K562 (cell line): ENCODE data around the gene SUMF1. TPM values are rescaled to one million over a fixed set of nuclear protein-coding genes. Genes with fewer than 3 reads are reported as not detected.

ENCODE experiments used
- CC2D1A ChIP-seq: fragments of 450-650 bp; IDR thresholded peaks from 2 replicates; pipeline ENCODE4 v1.6.1; 2017; ENCODE audit warnings: mild to moderate bottlenecking
- FOXJ3 ChIP-seq: sonication (generic); formaldehyde crosslinking; IDR thresholded peaks from 2 replicates; pipeline ENCODE4 v1.4.0; 2020; ENCODE audit warnings: mild to moderate bottlenecking, missing genetic modification reagents
- HDAC1 ChIP-seq, 2 experiments: fragments of 450-650 bp; IDR thresholded peaks; 2 replicates each; pipeline ENCODE4 v1.6.1; 2016 to 2017; ENCODE audit warnings: inconsistent platforms in 1 of 2, mild to moderate bottlenecking in 1 of 2, moderate library complexity in 1 of 2
- HIVEP1 ChIP-seq: fragments of 250-450 bp; sonication (Bioruptor Pico); IDR thresholded peaks from 2 replicates; pipeline ENCODE4 v1.4.0; 2020; ENCODE audit warnings: mild to moderate bottlenecking
- LCOR ChIP-seq: sonication (generic); formaldehyde crosslinking; IDR thresholded peaks from 2 replicates; pipeline ENCODE4 v1.8.0; 2022; ENCODE audit warnings: mild to moderate bottlenecking, missing genetic modification reagents
- MCM5 ChIP-seq: fragments of 450-650 bp; IDR thresholded peaks from 2 replicates; pipeline ENCODE4 v1.6.1; 2016; ENCODE audit warnings: low read depth
- MIER1 ChIP-seq: fragments of 450-650 bp; IDR thresholded peaks from 2 replicates; pipeline ENCODE4 v1.6.1; 2016; ENCODE audit warnings: antibody characterized with exemption, mild to moderate bottlenecking, low read depth
- POLR2AphosphoS2 ChIP-seq: IDR thresholded peaks from 2 replicates; pipeline ENCODE4 v1.6.1; 2012; ENCODE audit warnings: low read length, improper control_type of control experiment
- TAF15 ChIP-seq: fragments of 200-400 bp; formaldehyde crosslinking; IDR thresholded peaks from 2 replicates; pipeline ENCODE4 v1.6.1; 2017; ENCODE audit warnings: mild to moderate bottlenecking, low read depth, low read length, moderate library complexity
- ZNF239 ChIP-seq: fragments of 250-450 bp; sonication (Bioruptor Pico); IDR thresholded peaks from 2 replicates; pipeline ENCODE4 v1.4.0; 2020; ENCODE audit warnings: mild to moderate bottlenecking
- polyA plus RNA-seq, 8 experiments: library from polyadenylated mRNA; depleted of rRNA in 4 of 8; stranded (reverse) in 5 of 8; unstranded in 3 of 8; fragments of >200 nt; fragmentation: Nextera tagmentation in 2 of 8; fragmentation: Illumina TruSeq in 1 of 8; extraction: Ambion mirVana in 2 of 8; extraction: Trizol in 1 of 8; gene quantifications; 2 replicates each; pipeline versions ENCODE4 v1.2.1 to v1.2.3, GENCODE V29; 2011 to 2014; ENCODE audit warnings: inconsistent platforms in 1 of 8, missing spikeins in 1 of 8
- total RNA-seq, 7 experiments: library from RNA; depleted of rRNA in 6 of 7; stranded (reverse); fragments of >200 nt in 6 of 7; fragmentation: Illumina TruSeq in 2 of 7; extraction: Trizol in 2 of 7; gene quantifications; 2 replicates each; pipeline versions ENCODE4 v1.2.1 to v1.2.3, GENCODE V29; 2011 to 2021; ENCODE audit warnings: low replicate concordance in 1 of 7
- TF ChIP-seq, protein P1 (sequence below), 2 experiments: fragments of 450-650 bp; IDR thresholded peaks; 2 replicates each; pipeline ENCODE4 v1.6.1; 2016; ENCODE audit warnings: mild to moderate bottlenecking in 2 of 2, borderline replicate concordance in 1 of 2, low read depth in 1 of 2, moderate library complexity in 1 of 2
- TF ChIP-seq, protein P2 (sequence below): fragments of 450-650 bp; formaldehyde crosslinking; IDR thresholded peaks from 2 replicates; pipeline ENCODE4 v1.4.0; 2020; ENCODE audit warnings: mild to moderate bottlenecking
- TF ChIP-seq, protein P3 (sequence below): sonication (generic); IDR thresholded peaks from 2 replicates; pipeline ENCODE4 v1.6.1; 2016
- TF ChIP-seq, protein P4 (sequence below): IDR thresholded peaks from 2 replicates; pipeline ENCODE4 v1.6.1; 2011; ENCODE audit warnings: borderline replicate concordance, low read depth, mild to moderate bottlenecking, moderate library complexity, low read length; ENCODE audit not compliant: insufficient read depth, poor library complexity, severe bottlenecking

SUMF1 gene
- total and polyA plus RNA-seq, 9 of the 15 experiments (the other 6 are each of a cell fraction or from before 2014, with no cell fraction given), result 1.3 to 7.4 (median 4.2) TPM

DNA sequence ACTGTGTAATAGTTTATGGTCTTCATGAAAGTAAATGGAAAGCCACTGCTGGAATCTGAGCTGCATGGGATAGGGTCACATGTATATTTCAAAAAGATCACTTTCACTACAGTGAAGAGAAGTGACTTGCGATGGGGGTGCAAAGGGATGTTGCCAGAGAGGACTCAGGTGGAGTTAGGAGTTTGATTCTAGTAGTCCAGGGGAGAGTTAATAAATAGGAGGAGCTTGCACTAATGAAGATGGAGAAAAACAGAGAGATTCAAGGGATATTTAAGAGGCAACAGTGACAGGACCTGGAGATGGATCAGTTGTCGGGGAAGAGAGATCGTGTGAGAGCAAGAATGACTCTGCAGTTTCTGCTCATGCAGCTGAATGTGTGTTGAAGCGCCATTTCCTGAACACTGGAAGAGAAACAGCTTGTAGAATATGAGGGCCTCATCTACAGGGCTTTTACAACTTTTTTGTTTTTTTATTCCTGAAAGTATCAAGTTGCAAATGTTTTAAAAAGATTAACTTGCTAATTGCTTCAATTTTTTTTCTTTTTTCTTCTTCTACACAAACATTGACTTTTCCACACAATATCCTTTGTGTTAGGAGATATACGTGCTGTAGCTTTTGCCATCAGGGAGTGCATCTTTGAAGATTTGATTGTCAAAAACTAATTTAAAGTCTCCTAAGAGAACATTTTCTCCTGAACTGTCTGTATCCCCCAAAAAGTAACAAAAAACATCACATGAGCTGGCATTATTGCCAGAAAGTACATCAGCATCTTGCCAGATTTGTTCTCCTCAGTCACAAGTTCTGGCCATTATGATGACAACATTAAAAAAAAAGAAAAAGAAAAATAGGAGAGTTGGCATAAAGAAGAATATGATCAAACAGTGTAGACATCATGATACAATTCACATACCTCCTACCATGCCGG, 126.4 kb downstream of the SUMF1 start (continued):
- TF ChIP-seq LCOR (CRISPR knock-in tag) (no peak), TAF15 (no peak), ZNF239 (peak; percentile 40), MIER1 (no peak), HIVEP1 (CRISPR knock-in tag) (no peak), HDAC1 (IDR thresholded peaks at IDR 0.05) (peak; percentile 66 to 81; a peak in 3 of 4 replicates), POLR2AphosphoS2 (no peak), FOXJ3 (CRISPR knock-in tag) (no peak), MCM5 (no peak), CC2D1A (peak; percentile 38; the same call in 1 of the 2 replicates)
- TF ChIP-seq, protein P1, sequence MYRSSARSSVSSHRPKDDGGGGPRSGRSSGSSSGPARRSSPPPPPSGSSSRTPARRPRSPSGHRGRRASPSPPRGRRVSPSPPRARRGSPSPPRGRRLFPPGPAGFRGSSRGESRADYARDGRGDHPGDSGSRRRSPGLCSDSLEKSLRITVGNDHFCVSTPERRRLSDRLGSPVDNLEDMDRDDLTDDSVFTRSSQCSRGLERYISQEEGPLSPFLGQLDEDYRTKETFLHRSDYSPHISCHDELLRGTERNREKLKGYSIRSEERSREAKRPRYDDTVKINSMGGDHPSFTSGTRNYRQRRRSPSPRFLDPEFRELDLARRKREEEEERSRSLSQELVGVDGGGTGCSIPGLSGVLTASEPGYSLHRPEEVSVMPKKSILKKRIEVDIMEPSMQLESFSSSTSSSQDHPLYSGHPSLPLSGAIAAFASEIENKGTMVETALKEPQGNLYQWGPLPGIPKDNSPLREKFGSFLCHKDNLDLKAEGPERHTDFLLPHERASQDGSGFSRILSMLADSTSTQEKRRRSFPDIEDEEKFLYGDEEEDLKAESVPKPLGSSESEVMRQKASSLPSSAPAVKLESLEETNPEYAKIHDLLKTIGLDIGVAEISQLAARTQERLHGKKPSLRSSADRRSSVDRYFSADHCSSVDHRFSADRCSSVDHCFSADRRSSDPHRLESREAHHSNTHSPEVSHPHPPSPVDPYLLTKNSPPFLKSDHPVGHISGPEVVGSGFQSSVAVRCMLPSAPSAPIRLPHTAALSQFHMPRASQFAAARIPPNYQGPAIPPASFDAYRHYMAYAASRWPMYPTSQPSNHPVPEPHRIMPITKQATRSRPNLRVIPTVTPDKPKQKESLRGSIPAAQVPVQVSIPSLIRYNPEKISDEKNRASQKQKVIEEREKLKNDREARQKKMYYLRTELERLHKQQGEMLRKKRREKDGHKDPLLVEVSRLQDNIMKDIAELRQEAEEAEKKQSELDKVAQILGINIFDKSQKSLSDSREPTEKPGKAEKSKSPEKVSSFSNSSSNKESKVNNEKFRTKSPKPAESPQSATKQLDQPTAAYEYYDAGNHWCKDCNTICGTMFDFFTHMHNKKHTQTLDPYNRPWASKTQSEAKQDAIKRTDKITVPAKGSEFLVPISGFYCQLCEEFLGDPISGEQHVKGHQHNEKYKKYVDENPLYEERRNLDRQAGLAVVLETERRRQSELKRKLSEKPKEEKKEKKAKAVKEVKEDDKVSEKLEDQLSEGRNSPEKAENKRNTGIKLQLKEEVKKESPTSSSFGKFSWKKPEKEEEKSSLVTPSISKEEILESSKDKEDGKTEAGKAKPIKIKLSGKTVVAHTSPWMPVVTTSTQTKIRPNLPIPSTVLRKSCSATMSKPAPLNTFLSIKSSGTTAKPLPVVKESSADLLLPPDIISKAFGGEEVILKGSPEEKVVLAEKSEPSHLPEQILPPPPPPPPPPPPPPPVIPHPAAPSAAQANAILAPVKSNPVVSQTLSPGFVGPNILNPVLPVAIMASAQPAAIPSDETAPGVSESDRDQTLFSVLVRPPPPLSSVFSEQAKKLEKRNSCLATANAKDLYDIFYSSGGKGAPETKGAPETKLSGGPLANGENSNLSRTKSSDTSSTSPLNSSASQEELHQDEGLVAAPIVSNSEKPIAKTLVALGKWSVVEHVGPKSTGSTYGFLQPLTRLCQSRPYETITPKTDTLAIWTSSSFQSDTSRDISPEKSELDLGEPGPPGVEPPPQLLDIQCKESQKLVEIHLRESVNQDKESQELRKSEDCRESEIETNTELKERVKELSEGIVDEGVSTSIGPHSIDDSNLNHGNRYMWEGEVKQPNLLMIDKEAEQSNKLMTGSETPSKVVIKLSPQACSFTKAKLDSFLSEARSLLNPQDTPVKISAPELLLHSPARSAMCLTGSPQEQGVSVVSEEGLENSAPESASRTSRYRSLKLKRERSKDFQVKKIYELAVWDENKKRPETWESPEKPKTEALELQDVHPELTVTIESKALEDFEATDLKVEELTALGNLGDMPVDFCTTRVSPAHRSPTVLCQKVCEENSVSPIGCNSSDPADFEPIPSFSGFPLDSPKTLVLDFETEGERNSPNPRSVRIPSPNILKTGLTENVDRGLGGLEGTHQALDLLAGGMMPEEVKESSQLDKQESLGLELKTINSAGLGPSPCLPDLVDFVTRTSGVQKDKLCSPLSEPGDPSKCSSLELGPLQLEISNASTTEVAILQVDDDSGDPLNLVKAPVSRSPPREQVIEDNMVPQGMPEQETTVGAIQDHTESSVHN (IDR thresholded peaks at IDR 0.05; ENCODE audit: borderline replicate concordance in 1 of 2, low read depth in 1 of 2), result 0 out of 4 replicates have a peak, but pooled peaks of 1 of the 2 experiments have one; percentile 59
- TF ChIP-seq, protein P2, sequence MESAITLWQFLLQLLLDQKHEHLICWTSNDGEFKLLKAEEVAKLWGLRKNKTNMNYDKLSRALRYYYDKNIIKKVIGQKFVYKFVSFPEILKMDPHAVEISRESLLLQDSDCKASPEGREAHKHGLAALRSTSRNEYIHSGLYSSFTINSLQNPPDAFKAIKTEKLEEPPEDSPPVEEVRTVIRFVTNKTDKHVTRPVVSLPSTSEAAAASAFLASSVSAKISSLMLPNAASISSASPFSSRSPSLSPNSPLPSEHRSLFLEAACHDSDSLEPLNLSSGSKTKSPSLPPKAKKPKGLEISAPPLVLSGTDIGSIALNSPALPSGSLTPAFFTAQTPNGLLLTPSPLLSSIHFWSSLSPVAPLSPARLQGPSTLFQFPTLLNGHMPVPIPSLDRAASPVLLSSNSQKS (CRISPR knock-in tag), result 0 out of 2 replicates have a peak, but pooled peaks have one; percentile 76
- TF ChIP-seq, protein P3, sequence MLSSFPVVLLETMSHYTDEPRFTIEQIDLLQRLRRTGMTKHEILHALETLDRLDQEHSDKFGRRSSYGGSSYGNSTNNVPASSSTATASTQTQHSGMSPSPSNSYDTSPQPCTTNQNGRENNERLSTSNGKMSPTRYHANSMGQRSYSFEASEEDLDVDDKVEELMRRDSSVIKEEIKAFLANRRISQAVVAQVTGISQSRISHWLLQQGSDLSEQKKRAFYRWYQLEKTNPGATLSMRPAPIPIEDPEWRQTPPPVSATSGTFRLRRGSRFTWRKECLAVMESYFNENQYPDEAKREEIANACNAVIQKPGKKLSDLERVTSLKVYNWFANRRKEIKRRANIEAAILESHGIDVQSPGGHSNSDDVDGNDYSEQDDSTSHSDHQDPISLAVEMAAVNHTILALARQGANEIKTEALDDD, result no peak
- TF ChIP-seq, protein P4, sequence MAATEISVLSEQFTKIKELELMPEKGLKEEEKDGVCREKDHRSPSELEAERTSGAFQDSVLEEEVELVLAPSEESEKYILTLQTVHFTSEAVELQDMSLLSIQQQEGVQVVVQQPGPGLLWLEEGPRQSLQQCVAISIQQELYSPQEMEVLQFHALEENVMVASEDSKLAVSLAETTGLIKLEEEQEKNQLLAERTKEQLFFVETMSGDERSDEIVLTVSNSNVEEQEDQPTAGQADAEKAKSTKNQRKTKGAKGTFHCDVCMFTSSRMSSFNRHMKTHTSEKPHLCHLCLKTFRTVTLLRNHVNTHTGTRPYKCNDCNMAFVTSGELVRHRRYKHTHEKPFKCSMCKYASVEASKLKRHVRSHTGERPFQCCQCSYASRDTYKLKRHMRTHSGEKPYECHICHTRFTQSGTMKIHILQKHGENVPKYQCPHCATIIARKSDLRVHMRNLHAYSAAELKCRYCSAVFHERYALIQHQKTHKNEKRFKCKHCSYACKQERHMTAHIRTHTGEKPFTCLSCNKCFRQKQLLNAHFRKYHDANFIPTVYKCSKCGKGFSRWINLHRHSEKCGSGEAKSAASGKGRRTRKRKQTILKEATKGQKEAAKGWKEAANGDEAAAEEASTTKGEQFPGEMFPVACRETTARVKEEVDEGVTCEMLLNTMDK, result no peak
